Kidney (tissue), 14 donors: Measurements from ENCODE around the gene JAKMIP1. TPM values are rescaled to one million over a fixed set of nuclear protein-coding genes. Genes with fewer than 3 reads are reported as not detected.

Experiments used
- DNase-seq, 5 donors: peaks; one replicate each; pipeline ENCODE4 v3.0.0-alpha.2; 2013 to 2020
- FAIRE-seq: peaks from 2 replicates; lab custom pipeline; 2012; peaks lifted over from hg19 to GRCh38; lab: Jason Lieb, UNC
- H3K27ac ChIP-seq, 2 donors: one replicate each; pipeline ENCODE4 v1.7.0; 2013; ENCODE audit warnings: low read depth in 2 of 2, low read length in 2 of 2, inconsistent platforms in 1 of 2
- H3K27me3 ChIP-seq: one replicate; pipeline ENCODE4 v1.7.1; 2013; ENCODE audit warnings: low read length, inconsistent platforms; ENCODE audit not compliant: control insufficient read depth, insufficient read depth
- H3K36me3 ChIP-seq, 3 donors: one replicate each; pipeline versions ENCODE4 v1.7.0 to v1.7.1; 2013; ENCODE audit warnings: low read length in 3 of 3, control low read depth in 1 of 3, inconsistent platforms in 1 of 3; ENCODE audit not compliant: insufficient read depth in 3 of 3, control insufficient read depth in 2 of 3
- H3K4me1 ChIP-seq, 3 donors: one replicate each; pipeline versions ENCODE4 v1.7.0 to v1.7.1; 2013; ENCODE audit warnings: low read length in 3 of 3, inconsistent platforms in 1 of 3, low read depth in 1 of 3; ENCODE audit not compliant: control insufficient read depth in 2 of 3, insufficient read depth in 2 of 3
- H3K4me3 ChIP-seq, 3 donors: one replicate each; pipeline versions ENCODE4 v1.7.0 to v1.8.1; 2013; ENCODE audit warnings: low read length in 3 of 3, control low read depth in 1 of 3, inconsistent platforms in 1 of 3
- H3K9ac ChIP-seq, 3 donors: one replicate each; pipeline versions ENCODE4 v1.7.0 to v1.7.1; 2013; ENCODE audit warnings: low read length in 3 of 3, control low read depth in 1 of 3, inconsistent platforms in 1 of 3
- H3K9me3 ChIP-seq, 3 donors: one replicate each; pipeline versions ENCODE4 v1.7.0 to v1.7.1; 2013; ENCODE audit warnings: low read length in 3 of 3, control low read depth in 1 of 3, inconsistent platforms in 1 of 3; ENCODE audit not compliant: control insufficient read depth in 2 of 3, insufficient read depth in 1 of 3
- CTCF ChIP-seq: IDR thresholded peaks from 3 replicates; pipeline ENCODE4 v1.5.1; 2012; ENCODE audit warnings: mild to moderate bottlenecking, moderate library complexity, borderline replicate concordance; ENCODE audit not compliant: insufficient read depth; ENCODE audit errors: extremely low read depth
- intact Hi-C: fragments of 100-400 bp; cut with DNase I; formaldehyde crosslinking; loops from one replicate; pipeline ENCODE4 v1.11.1; 2022
- polyA plus RNA-seq: library from polyadenylated mRNA; stranded (reverse); fragments of 350-450 nt; fragmentation: Illumina TruSeq; extraction: RNeasy Lipid Tissue Mini Kit (QIAGEN cat#74804); gene quantifications from one replicate; pipeline ENCODE4 v1.2.3, GENCODE V29; 2014; ENCODE audit warnings: low read depth, low replicate concordance; ENCODE audit not compliant: insufficient read depth
- total RNA-seq: library from RNA; stranded (reverse); fragmentation: NEBNext Ultra II Directional; extraction: Animal tissue kit (Norgen Biotek cat#: 25700); gene quantifications from one replicate; pipeline ENCODE4 v1.2.1, GENCODE V29; 2021
- donor health status: control.
- donor health status: control.
- donor health status: control.
- donor health status: control.
- donor health status: control.
- donor health status: DM: yes; HTN: yes; CAD: no.
- donor health status: Normal renal cell carcinoma (clear cell type).

The JAKMIP1 gene
- total and polyA plus RNA-seq, 2 donors from 2014 or later = 0.69 TPM; not detected in 1

GRCh38 chr4:5999830-6000365 lies 200.5 kb downstream of the JAKMIP1 start:
- no peak for TF ChIP-seq CTCF
- Histone ChIP-seq H3K4me1 (peaks cover 0 to 6% (median 0%) of the 10 kb centered on the region in 3 donors), H3K36me3 (no peaks in the 10 kb centered on the region), H3K27ac (no peak overlapping the region), H3K27me3 (no peaks in the 10 kb centered on the region), H3K9me3 (peaks cover 0 to 8% (median 0%) of the 10 kb centered on the region in 3 donors), H3K9ac (no peak overlapping the region), H3K4me3 (no peak overlapping the region)
- DNase-seq (peak in 2 of 5 donors; percentile 23 to 37), FAIRE-seq (no peak)
- intact Hi-C loops = no loop called here

GRCh38 chr4:5999356-5999755 lies 201.0 kb downstream of the JAKMIP1 start:
- Histone ChIP-seq H3K4me1 (peaks cover 0 to 6% (median 0%) of the 10 kb centered on the region in 3 donors), H3K36me3 (no peaks in the 10 kb centered on the region), H3K9me3 (peaks cover 0 to 6% (median 0%) of the 10 kb centered on the region in 3 donors), H3K27me3 (no peaks in the 10 kb centered on the region), H3K9ac (no peak overlapping the region), H3K4me3 (no peak overlapping the region), H3K27ac (no peak overlapping the region)
- FAIRE-seq = no peak
- no peak for TF ChIP-seq CTCF
- DNase-seq = peak in 1 of 5 donors; percentile 26
- intact Hi-C loops = no loop called here

- Histone ChIP-seq H3K4me1 (peaks cover 0 to 6% (median 0%) of the 10 kb centered on the region in 3 donors), H3K36me3 (no peaks in the 10 kb centered on the region), H3K27me3 (no peaks in the 10 kb centered on the region), H3K27ac (no peak overlapping the region), H3K9ac (no peak overlapping the region), H3K9me3 (peaks cover 0 to under 1% (median 0%) of the 10 kb centered on the region in 3 donors), H3K4me3 (no peak overlapping the region)
- peak; percentile 79 to 89 (median 84) for DNase-seq
- TF ChIP-seq CTCF = peak; percentile 90
- intact Hi-C loops = no loop called here
- no peak for FAIRE-seq
Measured at GRCh38 chr4:5998333-5998936, 201.9 kb downstream of the JAKMIP1 start.
